H9 (cell line): Measurements from ENCODE around the gene S100A3. TPM values are rescaled to one million over a fixed set of nuclear protein-coding genes. Genes with fewer than 3 reads are reported as not detected.

Experiments used
- DNase-seq: peaks from one replicate; pipeline ENCODE4 v3.0.0-alpha.2; 2017
- H2AFZ ChIP-seq: one replicate; pipeline ENCODE4 v1.6.1; 2013; ENCODE audit warnings: mild to moderate bottlenecking, low read length, control low read depth, moderate library complexity
- H2AK5ac ChIP-seq: 2 replicates; pipeline ENCODE4 v1.6.1; 2013; ENCODE audit warnings: low read length, control low read depth, mixed read lengths; ENCODE audit not compliant: insufficient read length
- H2BK120ac ChIP-seq: one replicate; pipeline ENCODE4 v1.6.1; 2013; ENCODE audit warnings: low read depth, mild to moderate bottlenecking, low read length, control low read depth, inconsistent platforms; ENCODE audit not compliant: poor library complexity, severe bottlenecking
- H2BK12ac ChIP-seq: 2 replicates; pipeline ENCODE4 v1.6.1; 2013; ENCODE audit warnings: low read length, control low read depth, mixed read lengths, low read depth; ENCODE audit not compliant: insufficient read length
- H2BK15ac ChIP-seq: 2 replicates; pipeline ENCODE4 v1.6.1; 2013; ENCODE audit warnings: low read depth, low read length, control low read depth
- H2BK20ac ChIP-seq: one replicate; pipeline ENCODE4 v1.6.1; 2013; ENCODE audit warnings: low read depth, mild to moderate bottlenecking, low read length, control low read depth, inconsistent platforms; ENCODE audit not compliant: poor library complexity, severe bottlenecking
- H2BK5ac ChIP-seq: 2 replicates; pipeline ENCODE4 v1.6.1; 2013; ENCODE audit warnings: low read length, control low read depth, mixed read lengths; ENCODE audit not compliant: insufficient read length
- H3K14ac ChIP-seq: 2 replicates; pipeline ENCODE4 v1.6.1; 2013; ENCODE audit warnings: low read length, control low read depth; ENCODE audit not compliant: insufficient read depth
- H3K18ac ChIP-seq: 2 replicates; pipeline ENCODE4 v1.6.1; 2013; ENCODE audit warnings: low read depth, mild to moderate bottlenecking, mixed read lengths, low read length, control low read depth; ENCODE audit not compliant: insufficient read length
- H3K23ac ChIP-seq: 2 replicates; pipeline ENCODE4 v1.6.1; 2013; ENCODE audit warnings: low read length, control low read depth, mixed read lengths, low read depth; ENCODE audit not compliant: insufficient read length
- H3K23me2 ChIP-seq: 2 replicates; pipeline ENCODE4 v1.6.1; 2013; ENCODE audit warnings: low read depth, mild to moderate bottlenecking, mixed read lengths, low read length, control low read depth; ENCODE audit not compliant: insufficient read length, poor library complexity, severe bottlenecking
- H3K27ac ChIP-seq: 2 replicates; pipeline ENCODE4 v1.5.1; 2013; ENCODE audit warnings: low read length, control low read depth, mixed read lengths, low read depth; ENCODE audit not compliant: insufficient read length
- H3K27me3 ChIP-seq: 2 replicates; pipeline ENCODE4 v1.6.1; 2013; ENCODE audit warnings: low read length, control low read depth, inconsistent platforms; ENCODE audit not compliant: insufficient read depth
- H3K4ac ChIP-seq: 2 replicates; pipeline ENCODE4 v1.6.1; 2013; ENCODE audit warnings: low read depth, mild to moderate bottlenecking, control low read depth, inconsistent platforms, low read length, moderate library complexity
- H3K4me1 ChIP-seq: 2 replicates; pipeline ENCODE4 v1.6.1; 2013; ENCODE audit warnings: low read length, control low read depth, inconsistent platforms; ENCODE audit not compliant: insufficient read depth
- H3K4me2 ChIP-seq: 2 replicates; pipeline ENCODE4 v1.6.1; 2013; ENCODE audit warnings: low read length, control low read depth, mixed read lengths; ENCODE audit not compliant: insufficient read length, insufficient read depth
- H3K56ac ChIP-seq: 2 replicates; pipeline ENCODE4 v1.6.1; 2013; ENCODE audit warnings: low read depth, mild to moderate bottlenecking, mixed read lengths, low read length, control low read depth; ENCODE audit not compliant: insufficient read length
- H3K79me1 ChIP-seq: 2 replicates; pipeline ENCODE4 v1.6.1; 2013; ENCODE audit warnings: low read depth, mild to moderate bottlenecking, moderate library complexity, low read length, control low read depth, inconsistent platforms; ENCODE audit not compliant: insufficient read depth, poor library complexity, severe bottlenecking
- H3K79me2 ChIP-seq: 2 replicates; pipeline ENCODE4 v1.6.1; 2013; ENCODE audit warnings: low read length, control low read depth, inconsistent platforms; ENCODE audit not compliant: insufficient read depth
- H3K9ac ChIP-seq: 2 replicates; pipeline ENCODE4 v1.6.1; 2013; ENCODE audit warnings: low read length, control low read depth, mixed read lengths; ENCODE audit not compliant: insufficient read length; ENCODE audit errors: extremely low read depth
- H3K9me3 ChIP-seq: one replicate; pipeline ENCODE4 v1.6.1; 2013; ENCODE audit warnings: low read depth, low read length, inconsistent platforms; ENCODE audit not compliant: control insufficient read depth
- H3T11ph ChIP-seq: one replicate; pipeline ENCODE4 v1.6.1; 2013; ENCODE audit warnings: mild to moderate bottlenecking, low read length, control low read depth, inconsistent platforms
- H4K20me1 ChIP-seq: one replicate; pipeline ENCODE4 v1.6.1; 2013; ENCODE audit not compliant: control insufficient read depth, insufficient read length, insufficient read depth
- H4K5ac ChIP-seq: 2 replicates; pipeline ENCODE4 v1.6.1; 2013; ENCODE audit warnings: low read depth, mild to moderate bottlenecking, mixed read lengths, low read length, control low read depth; ENCODE audit not compliant: insufficient read length
- H4K8ac ChIP-seq: replicated peaks from 2 replicates; pipeline ENCODE4 v1.6.1; 2013; ENCODE audit warnings: low read length, control low read depth, mixed read lengths, low read depth; ENCODE audit not compliant: insufficient read length
- H4K91ac ChIP-seq: 2 replicates; pipeline ENCODE4 v1.6.1; 2013; ENCODE audit warnings: low read depth, mild to moderate bottlenecking, moderate library complexity, mixed read lengths, low read length, control low read depth; ENCODE audit not compliant: insufficient read length
- H3K27ac Mint-ChIP-seq, 3 experiments: 2 replicates in 2 of 3; 3 replicates in 1 of 3; pipeline ENCODE4 v1.8.0; 2020 to 2021; ENCODE audit warnings: mixed read lengths in 3 of 3, mild to moderate bottlenecking in 1 of 3, moderate library complexity in 1 of 3
- H3K27me3 Mint-ChIP-seq: 2 replicates; pipeline ENCODE4 v1.8.0; 2021; ENCODE audit warnings: low read depth, mild to moderate bottlenecking, moderate library complexity, mixed read lengths
- H3K36me3 Mint-ChIP-seq, 3 experiments: 2 replicates in 2 of 3; 3 replicates in 1 of 3; pipeline ENCODE4 v1.8.0; 2020 to 2021; ENCODE audit warnings: low read depth in 3 of 3, mixed read lengths in 3 of 3; ENCODE audit not compliant: insufficient read depth in 1 of 3
- H3K4me1 Mint-ChIP-seq, 2 experiments: 2 replicates each; pipeline ENCODE4 v1.8.0; 2020; ENCODE audit warnings: mixed read lengths in 2 of 2
- H3K4me3 Mint-ChIP-seq, 2 experiments: 2 replicates in 1 of 2; 3 replicates in 1 of 2; pipeline ENCODE4 v1.8.0; 2020 to 2021; ENCODE audit warnings: mild to moderate bottlenecking in 2 of 2, mixed read lengths in 2 of 2, moderate library complexity in 1 of 2
- H3K9me3 Mint-ChIP-seq, 2 experiments: 2 replicates in 1 of 2; 3 replicates in 1 of 2; pipeline ENCODE4 v1.8.0; 2020; ENCODE audit warnings: mild to moderate bottlenecking in 2 of 2, mixed read lengths in 2 of 2, moderate library complexity in 1 of 2
- WGBS: extraction: QIAGEN DNeasy Blood & Tissue Kit; methylation state at CpG from one replicate; pipeline ENCODE4 v1.1.7; 2013; ENCODE audit warnings: missing lambda C conversion rate, low lambda C conversion rate, mixed read lengths; ENCODE audit not compliant: insufficient read length; ENCODE audit errors: extremely low coverage; 5-methylcytosine and 5-hydroxymethylcytosine counted together
- total RNA-seq: library from RNA; stranded (reverse); gene quantifications from 2 replicates; pipeline ENCODE4 v1.2.1, GENCODE V29; 2021
- TF ChIP-seq, protein P1 (sequence below): fragments of 200-600 bp; sonication (generic); conservative IDR thresholded peaks from 3 replicates; pipeline ENCODE4 v1.8.0; 2021; ENCODE audit warnings: antibody characterized with exemption, mild to moderate bottlenecking

Gene S100A3
- total RNA-seq, 1 experiment from 2014 or later, result not detected

- Histone ChIP-seq H3K56ac (no peak overlapping the region), H2AFZ (no peak overlapping the region), H3K14ac (no peak overlapping the region), H3K9me3 (no peaks in the 10 kb centered on the region), H4K20me1 (no peaks in the 10 kb centered on the region), H2BK15ac (no peak overlapping the region), H2BK5ac (no peak overlapping the region), H3K79me1 (no peaks in the 10 kb centered on the region), H3K79me2 (no peaks in the 10 kb centered on the region), H2AK5ac (no peak overlapping the region), H3K9ac (no peak overlapping the region), H3K23ac (no peak overlapping the region), H3K4me2 (peak overlapping the region; percentile 27), H2BK12ac (no peak overlapping the region), H3K27ac (no peak overlapping the region), H2BK120ac (no peak overlapping the region), H4K91ac (no peak overlapping the region), H3K4me1 (peaks cover 6% of the 10 kb centered on the region; the same call in 1 of the 2 replicates), H3K4ac (no peak overlapping the region), H3T11ph (no peak overlapping the region), H2BK20ac (no peak overlapping the region), H3K27me3 (no peaks in the 10 kb centered on the region), H3K18ac (no peak overlapping the region), H4K8ac (no peak overlapping the region), H4K5ac (no peak overlapping the region), H3K23me2 (no peaks in the 10 kb centered on the region)
- peak overlapping the region in 1 of 2 experiments; percentile 62; a peak in 2 of 5 replicates for H3K4me3 Mint-ChIP-seq
- peaks cover 44 to 55% of the 10 kb centered on the region in 2 experiments for H3K4me1 Mint-ChIP-seq
- no CpG with 5 or more reads among the region's 10 CpGs for WGBS
- TF ChIP-seq, protein P1, sequence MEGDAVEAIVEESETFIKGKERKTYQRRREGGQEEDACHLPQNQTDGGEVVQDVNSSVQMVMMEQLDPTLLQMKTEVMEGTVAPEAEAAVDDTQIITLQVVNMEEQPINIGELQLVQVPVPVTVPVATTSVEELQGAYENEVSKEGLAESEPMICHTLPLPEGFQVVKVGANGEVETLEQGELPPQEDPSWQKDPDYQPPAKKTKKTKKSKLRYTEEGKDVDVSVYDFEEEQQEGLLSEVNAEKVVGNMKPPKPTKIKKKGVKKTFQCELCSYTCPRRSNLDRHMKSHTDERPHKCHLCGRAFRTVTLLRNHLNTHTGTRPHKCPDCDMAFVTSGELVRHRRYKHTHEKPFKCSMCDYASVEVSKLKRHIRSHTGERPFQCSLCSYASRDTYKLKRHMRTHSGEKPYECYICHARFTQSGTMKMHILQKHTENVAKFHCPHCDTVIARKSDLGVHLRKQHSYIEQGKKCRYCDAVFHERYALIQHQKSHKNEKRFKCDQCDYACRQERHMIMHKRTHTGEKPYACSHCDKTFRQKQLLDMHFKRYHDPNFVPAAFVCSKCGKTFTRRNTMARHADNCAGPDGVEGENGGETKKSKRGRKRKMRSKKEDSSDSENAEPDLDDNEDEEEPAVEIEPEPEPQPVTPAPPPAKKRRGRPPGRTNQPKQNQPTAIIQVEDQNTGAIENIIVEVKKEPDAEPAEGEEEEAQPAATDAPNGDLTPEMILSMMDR, result no peak
- peak overlapping the region; percentile 74 to 97 (median 80); a peak in 5 of 7 replicates for H3K27ac Mint-ChIP-seq
- H3K36me3 Mint-ChIP-seq, result no peaks in the 10 kb centered on the region; a peak in 1 of 7 replicates
- H3K27me3 Mint-ChIP-seq, result peaks cover 3% of the 10 kb centered on the region
- no peak for DNase-seq
- H3K9me3 Mint-ChIP-seq, result no peaks in the 10 kb centered on the region
Observed at GRCh38 chr1:153544453-153545066, 4.5 kb downstream of the S100A3 start.
